GM12872 (cell line): Measurements from ENCODE around the gene OPHN1.
A peak's percentile ranks its signal among the peaks of the same experiment; 100 is the strongest.

Experiments used
- CTCF ChIP-seq: IDR thresholded peaks from 3 replicates; pipeline ENCODE4 v1.5.1; 2011; ENCODE audit warnings: low read depth, mild to moderate bottlenecking, low read length, moderate library complexity; ENCODE audit not compliant: insufficient read depth

OPHN1 gene

GRCh38 chrX:68433155-68433980, at the start of gene OPHN1:
OPHN1 (minus strand) TSS chrX:68433495; CDS start chrX:68433020, 475 bp downstream.
- no peak for TF ChIP-seq CTCF

GRCh38 chrX:68480969-68481368, 47.7 kb upstream of the OPHN1 start:
- TF ChIP-seq CTCF = no peak

DNA sequence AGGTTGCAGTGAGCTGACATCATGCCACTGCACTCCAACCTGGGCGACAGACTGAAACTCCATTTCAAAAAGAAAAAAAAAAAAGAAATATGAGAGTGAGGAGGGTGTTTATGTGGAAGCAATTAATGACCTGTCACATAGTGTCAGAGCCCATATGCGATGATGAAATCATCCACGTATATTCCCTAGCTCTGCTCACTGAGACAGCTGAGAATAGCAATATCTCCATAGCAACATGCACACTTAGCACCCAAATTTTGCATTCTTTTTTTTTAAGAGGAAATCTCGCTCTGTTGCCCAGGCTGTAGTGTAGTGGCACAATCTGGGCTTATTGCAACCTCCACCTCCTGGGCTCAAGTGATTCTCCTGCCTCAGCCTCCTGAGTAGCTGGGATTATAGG, 31.5 kb upstream of the OPHN1 start:
- TF ChIP-seq CTCF = no peak

GRCh38 chrX:68463880-68464279, 30.6 kb upstream of the OPHN1 start:
- TF ChIP-seq CTCF = no peak

GRCh38 chrX:68462653-68463052, 29.4 kb upstream of the OPHN1 start:
- TF ChIP-seq CTCF = peak; percentile 53

DNA sequence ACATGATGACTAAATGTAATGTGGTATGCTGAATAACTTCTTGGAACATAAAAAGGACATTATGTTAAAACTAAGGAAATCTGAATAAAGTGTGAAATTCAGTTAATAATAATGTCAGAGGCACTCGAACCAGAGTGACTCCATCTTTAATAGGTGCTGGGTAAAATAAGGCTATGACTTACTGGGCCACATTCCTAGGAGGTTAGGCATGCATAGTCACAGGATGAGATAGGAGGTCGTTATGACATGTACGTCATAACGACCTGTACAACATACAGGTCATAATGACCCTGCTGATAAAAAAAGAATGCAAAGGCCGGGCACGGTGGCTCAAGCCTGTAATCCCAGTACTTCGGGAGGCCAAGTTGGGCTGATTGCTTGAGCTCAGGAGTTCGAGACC, 28.9 kb upstream of the OPHN1 start:
- no peak for TF ChIP-seq CTCF

- TF ChIP-seq CTCF = no peak
These were observed 28.3 kb upstream of the OPHN1 start for GRCh38 chrX:68461576-68461975.
